ENCODE results near the gene SOD3. TPM values are rescaled to one million over a fixed set of nuclear protein-coding genes. Genes with fewer than 3 reads are reported as not detected.

Gene SOD3
- total RNA-seq, 1 experiment from 2014 or later: 4.1 TPM

GRCh38 chr4:24849756-24850155 lies 54.4 kb downstream of the SOD3 start (continued):
- TF ChIP-seq ZNF512 (CRISPR knock-in tag; IDR thresholded peaks at IDR 0.05; ENCODE audit: borderline replicate concordance): no peak
- TF ChIP-seq GABPB1 (CRISPR knock-in tag; IDR thresholded peaks at IDR 0.05): no peak
- TF ChIP-seq SOX15 (CRISPR knock-in tag; IDR thresholded peaks at IDR 0.05): no peak
- TF ChIP-seq FOXJ3 (CRISPR knock-in tag; IDR thresholded peaks at IDR 0.05; ENCODE audit: borderline replicate concordance): no peak

Other genes with a start within 250 kb of the SOD3 start
- 210 to 240 TPM (median 213 TPM) in 3 replicates for gene DHX15, start 211.0 kb upstream of the SOD3 start, total RNA-seq (2021)
- gene CCDC149, start 117.5 kb downstream of the SOD3 start, total RNA-seq (2021): 3.9 to 4.8 TPM (median 4.4 TPM) in 3 replicates
- 5.8 to 12.2 TPM (median 8.3 TPM) in 3 replicates for gene LGI2, start 235.4 kb downstream of the SOD3 start, total RNA-seq (2021)